Activated B cell treated with CpG ODN at 0.5 μM for 24 hours (primary cell): ENCODE measurements around the gene CLDN1. TPM values are rescaled to one million over a fixed set of nuclear protein-coding genes. Genes with fewer than 3 reads are reported as not detected.

Experiments
- ATAC-seq: fragments of 200-7000 bp; cut with Tn5 transposase; one replicate; pipeline ENCODE4 v1.10.0; 2021; ENCODE audit warnings: low read depth, mild to moderate bottlenecking, moderate library complexity
- CTCF ChIA-PET: fragments of 350-600 bp; sonication (Branson Sonifier 250); formaldehyde crosslinking; loops from one replicate; lab custom pipeline; 2021; ENCODE audit warnings: antibody characterized with exemption; lab: Charles Lee
- POLR2A ChIA-PET: fragments of 350-600 bp; sonication (Branson Sonifier 250); formaldehyde crosslinking; loops from one replicate; lab custom pipeline; 2021; ENCODE audit warnings: antibody characterized with exemption; lab: Charles Lee
- DNase-seq: peaks from one replicate; pipeline ENCODE4 v3.0.0; 2022
- H3K27ac Mint-ChIP-seq: one replicate; pipeline ENCODE4 v1.8.0; 2020; ENCODE audit warnings: mixed read lengths
- H3K27me3 Mint-ChIP-seq: one replicate; pipeline ENCODE4 v1.8.0; 2021; ENCODE audit warnings: mixed read lengths
- H3K36me3 Mint-ChIP-seq: one replicate; pipeline ENCODE4 v1.8.0; 2021; ENCODE audit warnings: low read depth, mixed read lengths
- H3K4me1 Mint-ChIP-seq: one replicate; pipeline ENCODE4 v1.8.0; 2021; ENCODE audit warnings: mixed read lengths
- H3K4me3 Mint-ChIP-seq: one replicate; pipeline ENCODE4 v1.8.0; 2020; ENCODE audit warnings: mild to moderate bottlenecking, mixed read lengths
- H3K9me3 Mint-ChIP-seq: one replicate; pipeline ENCODE4 v1.8.0; 2020; ENCODE audit warnings: mixed read lengths
- intact Hi-C: fragments of 100-400 bp; cut with micrococcal nuclease; formaldehyde crosslinking; loops from one replicate; pipeline ENCODE4 v1.15.1; 2024
- total RNA-seq: library from RNA; stranded (reverse); gene quantifications from 2 replicates; pipeline ENCODE4 v1.2.3, GENCODE V29; 2022
- TF ChIP-seq, protein P1 (sequence below): fragments of 200-600 bp; IDR thresholded peaks from one replicate; pipeline ENCODE4 v1.8.0; 2022; ENCODE audit warnings: antibody characterized with exemption, mild to moderate bottlenecking

Gene CLDN1
- total RNA-seq, 1 donor from 2014 or later = not detected

DNA sequence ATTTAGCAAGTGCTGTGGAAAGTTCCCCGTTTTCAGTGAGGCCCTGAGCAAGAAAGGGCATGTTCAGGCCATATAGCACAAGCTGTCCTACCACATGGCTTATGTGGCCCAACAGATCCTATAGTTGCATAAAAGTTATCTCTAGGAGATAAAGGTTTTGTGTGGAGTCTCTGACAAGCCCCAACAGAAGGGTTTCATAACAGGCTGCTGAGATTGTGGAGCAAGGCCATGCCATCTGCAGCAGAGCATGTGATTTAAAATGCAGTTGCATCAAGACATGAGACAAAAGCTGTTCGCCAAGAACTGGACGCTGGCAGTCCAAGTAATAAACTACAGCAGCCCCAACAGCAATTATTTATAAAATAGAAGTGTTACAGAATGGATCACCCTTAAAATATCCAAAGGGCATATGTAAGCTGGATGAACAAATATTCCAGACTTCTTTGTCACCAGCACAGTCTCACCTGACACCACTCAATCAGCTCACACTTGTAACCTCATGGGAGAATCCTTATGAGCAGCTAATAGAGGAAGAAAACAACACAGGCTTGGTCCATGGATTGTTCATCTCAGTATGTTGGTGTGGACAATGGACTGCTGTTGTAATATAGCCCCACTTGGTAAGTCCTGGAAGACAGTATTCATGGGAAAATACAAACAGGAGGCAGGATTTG is 14.4 kb upstream of the CLDN1 start:
- no peak for ATAC-seq
- intact Hi-C loops = no loop called here
- CTCF ChIA-PET = no interaction called here

DNA sequence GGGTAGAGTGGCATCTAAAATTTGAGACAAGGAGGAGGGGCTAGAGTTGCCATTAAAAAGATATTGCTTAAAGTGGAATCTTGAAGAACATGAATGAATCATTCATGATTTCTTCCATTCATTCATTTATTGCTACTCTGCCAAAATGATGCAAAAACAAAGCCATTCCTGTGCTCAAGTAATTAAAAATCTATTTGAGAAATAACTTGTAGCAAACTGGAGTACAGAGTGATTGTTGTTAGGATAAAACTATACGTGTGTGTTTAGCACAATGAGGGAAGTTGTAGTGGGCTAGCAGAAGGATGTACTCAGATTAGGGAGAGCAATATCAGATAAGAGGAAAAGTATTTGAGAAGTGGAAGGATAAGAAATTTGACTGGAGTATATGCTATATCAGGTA is 11.7 kb upstream of the CLDN1 start:
- CTCF ChIA-PET = no interaction called here
- intact Hi-C loops = no loop called here
- no peak for ATAC-seq

More for the DNA sequence above, 14.4 kb upstream of the CLDN1 start:
- H3K4me1 Mint-ChIP-seq = no peaks in the 10 kb centered on the region
- H3K9me3 Mint-ChIP-seq = no peaks in the 10 kb centered on the region
- no peaks in the 10 kb centered on the region for H3K27me3 Mint-ChIP-seq
- H3K4me3 Mint-ChIP-seq = no peak overlapping the region
- H3K36me3 Mint-ChIP-seq = no peaks in the 10 kb centered on the region
- TF ChIP-seq, protein P1, sequence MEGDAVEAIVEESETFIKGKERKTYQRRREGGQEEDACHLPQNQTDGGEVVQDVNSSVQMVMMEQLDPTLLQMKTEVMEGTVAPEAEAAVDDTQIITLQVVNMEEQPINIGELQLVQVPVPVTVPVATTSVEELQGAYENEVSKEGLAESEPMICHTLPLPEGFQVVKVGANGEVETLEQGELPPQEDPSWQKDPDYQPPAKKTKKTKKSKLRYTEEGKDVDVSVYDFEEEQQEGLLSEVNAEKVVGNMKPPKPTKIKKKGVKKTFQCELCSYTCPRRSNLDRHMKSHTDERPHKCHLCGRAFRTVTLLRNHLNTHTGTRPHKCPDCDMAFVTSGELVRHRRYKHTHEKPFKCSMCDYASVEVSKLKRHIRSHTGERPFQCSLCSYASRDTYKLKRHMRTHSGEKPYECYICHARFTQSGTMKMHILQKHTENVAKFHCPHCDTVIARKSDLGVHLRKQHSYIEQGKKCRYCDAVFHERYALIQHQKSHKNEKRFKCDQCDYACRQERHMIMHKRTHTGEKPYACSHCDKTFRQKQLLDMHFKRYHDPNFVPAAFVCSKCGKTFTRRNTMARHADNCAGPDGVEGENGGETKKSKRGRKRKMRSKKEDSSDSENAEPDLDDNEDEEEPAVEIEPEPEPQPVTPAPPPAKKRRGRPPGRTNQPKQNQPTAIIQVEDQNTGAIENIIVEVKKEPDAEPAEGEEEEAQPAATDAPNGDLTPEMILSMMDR = no peak
- H3K27ac Mint-ChIP-seq = no peak overlapping the region
- POLR2A ChIA-PET = no interaction called here
- no peak for DNase-seq

DNA sequence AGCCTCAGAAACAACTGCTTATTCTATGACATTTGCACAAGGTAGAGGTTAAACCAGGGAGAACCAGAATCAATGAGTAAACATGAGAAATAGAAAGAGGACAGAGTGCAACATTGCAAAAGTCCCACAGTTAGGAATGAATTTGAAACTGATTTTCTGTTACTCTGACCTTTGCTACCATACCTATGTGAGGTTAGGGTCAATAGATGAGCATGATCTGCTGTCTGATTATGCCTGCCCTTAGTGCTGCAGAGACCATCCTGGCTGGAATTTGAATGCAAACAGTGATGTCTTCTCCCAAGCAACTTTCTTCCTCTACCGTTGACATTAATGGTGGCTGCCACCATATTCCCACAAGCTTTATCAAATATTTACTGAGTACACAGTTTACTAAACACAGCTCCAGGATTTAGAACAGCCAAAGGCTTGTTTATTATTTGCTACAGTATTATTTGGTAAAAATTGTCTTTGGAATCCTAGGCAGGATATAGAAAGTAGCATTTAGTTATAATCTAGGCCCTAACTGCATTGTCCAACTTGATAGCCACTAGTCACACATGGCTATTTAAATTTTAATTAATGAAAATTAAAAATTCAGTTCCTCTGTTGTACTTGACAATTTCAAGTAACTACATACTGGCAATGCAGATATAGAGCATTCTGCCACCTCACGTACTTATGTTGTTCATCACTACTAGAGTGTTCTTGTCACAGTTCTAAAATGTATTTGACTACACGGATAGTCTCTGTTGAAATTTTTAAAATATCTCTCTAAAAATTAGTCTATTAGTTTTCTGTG is 8.9 kb upstream of the CLDN1 start:
- no peak overlapping the region for H3K27ac Mint-ChIP-seq
- no peak overlapping the region for H3K4me3 Mint-ChIP-seq
- no peaks in the 10 kb centered on the region for H3K36me3 Mint-ChIP-seq
- no peaks in the 10 kb centered on the region for H3K9me3 Mint-ChIP-seq
- ATAC-seq (no peak), DNase-seq (no peak)
- TF ChIP-seq, protein P1 = no peak
- intact Hi-C loops = no loop called here
- CTCF ChIA-PET = no interaction called here
- POLR2A ChIA-PET = no interaction called here
- H3K4me1 Mint-ChIP-seq = no peaks in the 10 kb centered on the region
- H3K27me3 Mint-ChIP-seq = peaks cover 9% of the 10 kb centered on the region

More for the DNA sequence above, 11.7 kb upstream of the CLDN1 start:
- H3K36me3 Mint-ChIP-seq = no peaks in the 10 kb centered on the region
- DNase-seq = no peak
- no peak overlapping the region for H3K4me3 Mint-ChIP-seq
- H3K4me1 Mint-ChIP-seq = no peaks in the 10 kb centered on the region
- peaks cover 2% of the 10 kb centered on the region for H3K27me3 Mint-ChIP-seq
- POLR2A ChIA-PET = no interaction called here
- no peak overlapping the region for H3K27ac Mint-ChIP-seq
- H3K9me3 Mint-ChIP-seq = no peaks in the 10 kb centered on the region
- TF ChIP-seq, protein P1 = no peak

DNA sequence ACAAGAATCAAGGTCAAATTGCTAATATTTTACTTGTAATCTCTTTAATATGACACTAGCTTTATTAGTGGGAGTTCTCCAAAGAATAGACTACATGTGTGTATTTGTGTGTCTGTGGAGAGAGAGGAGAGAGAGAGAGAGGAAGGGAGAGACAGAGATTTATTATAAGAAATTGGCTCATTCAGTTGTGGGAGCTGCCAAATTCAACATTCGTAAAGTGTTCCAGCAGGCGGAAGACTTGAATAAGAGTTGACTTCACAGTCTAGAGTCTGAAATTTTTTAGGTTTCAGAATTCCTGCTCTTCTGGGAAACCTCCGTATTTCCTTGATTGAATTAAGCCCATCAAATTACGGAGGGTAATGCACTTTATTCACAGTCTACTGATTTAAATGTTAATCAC is 4.7 kb upstream of the CLDN1 start:
- TF ChIP-seq, protein P1 = no peak
- H3K36me3 Mint-ChIP-seq = no peaks in the 10 kb centered on the region
- intact Hi-C loops = no loop called here
- ATAC-seq (no peak), DNase-seq (no peak)
- ChIA-PET CTCF (no interaction called here), POLR2A (no interaction called here)
- H3K9me3 Mint-ChIP-seq = no peaks in the 10 kb centered on the region
- H3K4me1 Mint-ChIP-seq = peaks cover 11% of the 10 kb centered on the region
- H3K4me3 Mint-ChIP-seq = no peak overlapping the region
- H3K27ac Mint-ChIP-seq = no peak overlapping the region
- H3K27me3 Mint-ChIP-seq = peaks cover 28% of the 10 kb centered on the region

DNA sequence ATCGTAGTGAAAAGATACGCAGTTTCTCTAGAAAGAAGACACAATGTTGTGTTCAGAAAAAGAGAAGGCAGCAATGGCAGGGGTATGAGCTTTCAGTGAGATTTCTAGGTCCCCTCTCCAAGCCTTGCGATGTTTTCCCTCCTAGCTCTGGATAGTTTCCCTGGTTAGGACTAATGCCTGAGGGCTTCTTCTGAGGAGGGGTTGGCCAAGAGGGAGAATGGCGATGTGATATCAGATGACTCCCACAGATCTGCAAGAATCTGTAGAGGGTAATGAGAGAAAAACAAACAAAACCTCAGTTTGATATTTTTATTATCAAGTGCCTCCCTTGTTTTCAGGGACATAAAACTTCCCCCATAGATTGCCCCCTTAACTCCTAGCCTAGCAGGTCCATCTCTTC is 4.1 kb upstream of the CLDN1 start:
- Mint-ChIP-seq H3K4me1 (peaks cover 14% of the 10 kb centered on the region), H3K4me3 (no peak overlapping the region), H3K27ac (no peak overlapping the region), H3K9me3 (no peaks in the 10 kb centered on the region), H3K36me3 (no peaks in the 10 kb centered on the region), H3K27me3 (peaks cover 34% of the 10 kb centered on the region)
- no peak for ATAC-seq
- POLR2A ChIA-PET = no interaction called here
- CTCF ChIA-PET = no interaction called here
- TF ChIP-seq, protein P1 = no peak
- DNase-seq = no peak
- intact Hi-C loops = no loop called here
